Subcutaneous abdominal adipose tissue (tissue), 5 donors: ENCODE results near the gene GOLGA8H.
"Not testable (repeated sequence)": the region's sequence is repeated elsewhere in the genome, so short reads cannot be mapped to it uniquely, and the experiment has no call there.

ENCODE experiments used
- H3K27ac ChIP-seq: one replicate; pipeline ENCODE4 v1.7.0; 2013; ENCODE audit warnings: low read depth, mild to moderate bottlenecking, inconsistent platforms, low read length, moderate library complexity
- H3K27me3 ChIP-seq, 5 donors: one replicate each; pipeline ENCODE4 v1.7.0; 2013; ENCODE audit warnings: low read length in 5 of 5, inconsistent platforms in 1 of 5; ENCODE audit not compliant: control insufficient read depth in 5 of 5, insufficient read depth in 4 of 5
- H3K36me3 ChIP-seq, 5 donors: one replicate each; pipeline ENCODE4 v1.7.0; 2013; ENCODE audit warnings: low read length in 5 of 5; ENCODE audit not compliant: control insufficient read depth in 5 of 5, insufficient read depth in 5 of 5
- H3K4me1 ChIP-seq, 5 donors: one replicate each; pipeline ENCODE4 v1.7.0; 2013; ENCODE audit warnings: low read length in 5 of 5, mild to moderate bottlenecking in 3 of 5, moderate library complexity in 1 of 5; ENCODE audit not compliant: control insufficient read depth in 5 of 5, insufficient read depth in 5 of 5
- H3K4me3 ChIP-seq, 5 donors: one replicate each; pipeline ENCODE4 v1.7.0; 2013; ENCODE audit warnings: low read length in 5 of 5, low read depth in 1 of 5
- H3K9ac ChIP-seq, 5 donors: one replicate each; pipeline ENCODE4 v1.7.0; 2013; ENCODE audit warnings: low read length in 5 of 5, mild to moderate bottlenecking in 4 of 5, moderate library complexity in 3 of 5
- H3K9me3 ChIP-seq, 5 donors: one replicate each; pipeline ENCODE4 v1.7.0; 2013; ENCODE audit warnings: low read length in 5 of 5; ENCODE audit not compliant: control insufficient read depth in 5 of 5
- donor health status: healthy.
- donor health status: healthy.
- donor health status: healthy.
- donor health status: healthy.
- donor health status: healthy.

The GOLGA8H gene

GRCh38 chr15:30626632-30627031 lies 22.8 kb downstream of the GOLGA8H start:
- H3K27ac ChIP-seq, H3K27me3 ChIP-seq, H3K9me3 ChIP-seq, H3K4me1 ChIP-seq, H3K36me3 ChIP-seq: not testable (repeated sequence)
- peak overlapping the region in 3 of 5 donors; percentile 61 to 82 (median 71) for H3K9ac ChIP-seq
- H3K4me3 ChIP-seq = peak overlapping the region in 4 of 5 donors; percentile 69 to 81 (median 76)

- H3K27ac ChIP-seq = no peak overlapping the region
- H3K9ac ChIP-seq = no peak overlapping the region
- no peak overlapping the region for H3K4me3 ChIP-seq
- H3K9me3 ChIP-seq = no peaks in the 10 kb centered on the region
- no peaks in the 10 kb centered on the region for H3K36me3 ChIP-seq
- H3K4me1 ChIP-seq = no peaks in the 10 kb centered on the region
- no peaks in the 10 kb centered on the region for H3K27me3 ChIP-seq
Measured at GRCh38 chr15:30650012-30650929, 46.4 kb downstream of the GOLGA8H start.

- not testable (repeated sequence) for H3K4me3 ChIP-seq, H3K36me3 ChIP-seq, H3K9ac ChIP-seq, H3K27ac ChIP-seq, H3K9me3 ChIP-seq, H3K27me3 ChIP-seq, H3K4me1 ChIP-seq
Measured at GRCh38 chr15:30661154-30661553, 57.3 kb downstream of the GOLGA8H start.
